Gastroesophageal sphincter (tissue), 4 donors: ENCODE results near the gene PTGDS. TPM values are rescaled to one million over a fixed set of nuclear protein-coding genes. Genes with fewer than 3 reads are reported as not detected.

Source experiments
- ATAC-seq: fragments of 150-250 bp; one replicate; pipeline ENCODE4 v1.9.1; 2016; ENCODE audit warnings: mild to moderate bottlenecking, moderate library complexity
- H3K27ac ChIP-seq, 4 donors: fragments of 200-600 bp; sonication (generic) in 3 of 4; 1 replicate in 3 of 4; 2 replicates in 1 of 4; pipeline ENCODE4 v1.5.1; 2016 to 2019
- H3K27me3 ChIP-seq: fragments of 200-600 bp; sonication (generic); one replicate; pipeline ENCODE4 v1.5.1; 2019
- H3K36me3 ChIP-seq, 2 donors: fragments of 200-600 bp; sonication (generic); one replicate each; pipeline ENCODE4 v1.5.1; 2019; ENCODE audit warnings: control low read depth in 1 of 2
- H3K4me1 ChIP-seq, 3 donors: fragments of 200-600 bp; sonication (generic); 1 replicate in 2 of 3; 2 replicates in 1 of 3; pipeline ENCODE4 v1.5.1; 2016 to 2019; ENCODE audit warnings: control low read depth in 2 of 3
- H3K4me3 ChIP-seq, 2 donors: fragments of 200-600 bp; sonication (generic); one replicate each; pipeline ENCODE4 v1.5.1; 2019; ENCODE audit warnings: mild to moderate bottlenecking in 1 of 2, moderate library complexity in 1 of 2
- H3K9me3 ChIP-seq, 3 donors: fragments of 200-600 bp; sonication (generic); one replicate each; pipeline ENCODE4 v1.5.1; 2017 to 2019; ENCODE audit warnings: control low read depth in 2 of 3
- CTCF ChIP-seq, 4 experiments: fragments of 200-600 bp in 2 of 4; fragments of 450-650 bp in 2 of 4; sonication (generic) in 1 of 4; IDR thresholded peaks; one replicate each; pipeline ENCODE4 v1.5.1; 2017 to 2019; ENCODE audit warnings: antibody characterized with exemption in 4 of 4, mild to moderate bottlenecking in 2 of 4, moderate library complexity in 2 of 4
- EP300 ChIP-seq: sonication (generic); formaldehyde crosslinking; IDR thresholded peaks from one replicate; pipeline ENCODE4 v1.6.1; 2017; ENCODE audit warnings: antibody characterized with exemption, mild to moderate bottlenecking
- POLR2A ChIP-seq, 2 donors: fragments of 450-650 bp; IDR thresholded peaks; one replicate each; pipeline ENCODE4 v1.6.1; 2017; ENCODE audit warnings: antibody characterized with exemption in 2 of 2, mild to moderate bottlenecking in 2 of 2, moderate library complexity in 1 of 2
- POLR2AphosphoS5 ChIP-seq: sonication (generic); formaldehyde crosslinking; IDR thresholded peaks from one replicate; pipeline ENCODE4 v1.6.1; 2017; ENCODE audit warnings: antibody characterized with exemption
- WGBS, 2 donors: methylation state at CpG; one replicate each; pipeline ENCODE4 v1.1.5; 2018; ENCODE audit warnings: low coverage in 1 of 2; 5-methylcytosine and 5-hydroxymethylcytosine counted together
- total RNA-seq, 4 donors: library from RNA; depleted of rRNA; stranded (reverse); fragments of >200 nt; gene quantifications; one replicate each; pipeline ENCODE4 v1.1.0, GENCODE V29; 2016

The PTGDS gene
- total RNA-seq, 4 donors from 2014 or later = 7.4 to 132 (median 29.7) TPM

GRCh38 chr9:136962701-136963248, 14.5 kb upstream of the PTGDS start:
- no peak for TF ChIP-seq POLR2AphosphoS5
- TF ChIP-seq POLR2A (IDR thresholded peaks at IDR 0.05) = no peak
- TF ChIP-seq CTCF (IDR thresholded peaks at IDR 0.05) = no peak
- TF ChIP-seq EP300 = no peak
- no peak overlapping the region for H3K27ac ChIP-seq
- H3K9me3 ChIP-seq = no peaks in the 10 kb centered on the region
- H3K36me3 ChIP-seq = no peaks in the 10 kb centered on the region
- H3K4me3 ChIP-seq = no peak overlapping the region
- no peak for ATAC-seq
- H3K4me1 ChIP-seq = peaks cover 0 to 8% (median 8%) of the 10 kb centered on the region in 3 donors
- 60% methylated on average over 2 of the region's 11 CpGs; no CpG with 5 or more reads in 1 of the 2 donors for whole genome bisulfite sequencing, 2 donors
- peaks cover 30% of the 10 kb centered on the region for H3K27me3 ChIP-seq

- Histone ChIP-seq H3K4me1 (peaks cover 0 to 8% (median 8%) of the 10 kb centered on the region in 3 donors), H3K4me3 (no peak overlapping the region), H3K27me3 (peaks cover 36% of the 10 kb centered on the region), H3K9me3 (no peaks in the 10 kb centered on the region), H3K27ac (no peak overlapping the region), H3K36me3 (no peaks in the 10 kb centered on the region)
- ATAC-seq = no peak
- TF ChIP-seq EP300 = no peak
- TF ChIP-seq POLR2AphosphoS5 = no peak
- TF ChIP-seq CTCF (IDR thresholded peaks at IDR 0.05) = no peak
- no peak for TF ChIP-seq POLR2A (IDR thresholded peaks at IDR 0.05)
- WGBS, 2 donors = no CpG with 5 or more reads among the region's 15 CpGs
Observed at GRCh38 chr9:136963341-136963740, 14.0 kb upstream of the PTGDS start.

GRCh38 chr9:136963751-136964150, 13.6 kb upstream of the PTGDS start:
- TF ChIP-seq POLR2AphosphoS5 = no peak
- TF ChIP-seq POLR2A (IDR thresholded peaks at IDR 0.05) = no peak
- TF ChIP-seq CTCF (IDR thresholded peaks at IDR 0.05) = no peak
- TF ChIP-seq EP300 = no peak
- Histone ChIP-seq H3K9me3 (no peaks in the 10 kb centered on the region), H3K27ac (no peak overlapping the region), H3K27me3 (peaks cover 39% of the 10 kb centered on the region), H3K4me1 (peaks cover 0 to 8% (median 8%) of the 10 kb centered on the region in 3 donors), H3K4me3 (no peak overlapping the region), H3K36me3 (no peaks in the 10 kb centered on the region)
- WGBS, 2 donors = no CpG with 5 or more reads among the region's 12 CpGs
- ATAC-seq = no peak

GRCh38 chr9:136964171-136964689, 13.1 kb upstream of the PTGDS start:
- WGBS, 2 donors = 39% methylated on average over 7 of the region's 22 CpGs; no CpG with 5 or more reads in 1 of the 2 donors

More at GRCh38 chr9:136964171-136964689, 13.1 kb upstream of the PTGDS start:
- Histone ChIP-seq H3K9me3 (no peaks in the 10 kb centered on the region), H3K27me3 (peaks cover 40% of the 10 kb centered on the region), H3K27ac (no peak overlapping the region), H3K4me1 (peaks cover 0 to 8% (median 8%) of the 10 kb centered on the region in 3 donors), H3K36me3 (no peaks in the 10 kb centered on the region), H3K4me3 (no peak overlapping the region)
- ATAC-seq = no peak
- TF ChIP-seq POLR2A (IDR thresholded peaks at IDR 0.05) (no peak), POLR2AphosphoS5 (no peak), CTCF (IDR thresholded peaks at IDR 0.05) (no peak), EP300 (no peak)
